GM23248 (cell line): Measurements from ENCODE around the gene IL10RA. TPM values are rescaled to one million over a fixed set of nuclear protein-coding genes. Genes with fewer than 3 reads are reported as not detected.

Experiments used
- DNase-seq: peaks from one replicate; pipeline ENCODE4 v3.0.0-alpha.2; 2015
- H2AFZ ChIP-seq: fragments of 200-600 bp; sonication (generic); 2 replicates; pipeline ENCODE4 v1.6.1; 2016; ENCODE audit warnings: antibody characterized with exemption
- H3F3A ChIP-seq: fragments of 200-600 bp; sonication (generic); 2 replicates; pipeline ENCODE4 v1.6.1; 2016; ENCODE audit warnings: mild to moderate bottlenecking, antibody characterized with exemption, mixed run types; ENCODE audit not compliant: insufficient read depth
- H3K27ac ChIP-seq: fragments of 200-600 bp; sonication (generic); 2 replicates; pipeline ENCODE4 v1.5.1; 2016; ENCODE audit warnings: mild to moderate bottlenecking
- H3K27me3 ChIP-seq: fragments of 200-600 bp; sonication (generic); replicated peaks from 2 replicates; pipeline ENCODE4 v1.6.1; 2016; ENCODE audit warnings: mild to moderate bottlenecking; ENCODE audit not compliant: insufficient read depth
- H3K36me3 ChIP-seq: fragments of 200-600 bp; sonication (generic); 2 replicates; pipeline ENCODE4 v1.6.1; 2016; ENCODE audit warnings: low read depth, mild to moderate bottlenecking
- H3K4me1 ChIP-seq: fragments of 200-600 bp; sonication (generic); 2 replicates; pipeline ENCODE4 v1.6.1; 2016; ENCODE audit warnings: mild to moderate bottlenecking; ENCODE audit not compliant: insufficient read depth
- H3K4me2 ChIP-seq: fragments of 200-600 bp; sonication (generic); one replicate; pipeline ENCODE4 v1.6.1; 2016; ENCODE audit warnings: mild to moderate bottlenecking; ENCODE audit not compliant: unreplicated experiment
- H3K4me3 ChIP-seq: fragments of 200-600 bp; sonication (generic); 2 replicates; pipeline ENCODE4 v1.5.1; 2016; ENCODE audit warnings: mild to moderate bottlenecking
- H3K79me2 ChIP-seq: fragments of 200-600 bp; sonication (generic); 2 replicates; pipeline ENCODE4 v1.6.1; 2016; ENCODE audit warnings: mild to moderate bottlenecking; ENCODE audit not compliant: insufficient read depth
- H3K9ac ChIP-seq: fragments of 200-600 bp; sonication (generic); 2 replicates; pipeline ENCODE4 v1.6.1; 2016; ENCODE audit warnings: mild to moderate bottlenecking
- H3K9me2 ChIP-seq: fragments of 200-600 bp; sonication (generic); 2 replicates; pipeline ENCODE4 v1.6.1; 2016; ENCODE audit warnings: mixed run types, mild to moderate bottlenecking, moderate library complexity; ENCODE audit not compliant: insufficient read depth
- H3K9me3 ChIP-seq: fragments of 200-600 bp; sonication (generic); one replicate; pipeline ENCODE4 v1.6.1; 2017; ENCODE audit warnings: low read depth
- H4K20me1 ChIP-seq: fragments of 200-600 bp; sonication (generic); 2 replicates; pipeline ENCODE4 v1.6.0; 2016; ENCODE audit not compliant: insufficient read depth
- EZH2 ChIP-seq: fragments of 200-600 bp; sonication (generic); IDR thresholded peaks from 2 replicates; pipeline ENCODE4 v1.6.1; 2018; ENCODE audit warnings: antibody characterized with exemption, mild to moderate bottlenecking; ENCODE audit not compliant: insufficient read depth, poor library complexity, severe bottlenecking
- EZH2phosphoT487 ChIP-seq: fragments of 200-600 bp; sonication (generic); IDR thresholded peaks from 2 replicates; pipeline ENCODE4 v1.6.1; 2018; ENCODE audit warnings: antibody characterized with exemption, moderate library complexity, mild to moderate bottlenecking, low read depth; ENCODE audit not compliant: insufficient read depth
- WGBS, 2 experiments: methylation state at CpG; one replicate each; pipeline ENCODE4 v1.1.6; 2015 to 2017; ENCODE audit warnings: low lambda C conversion rate in 2 of 2, low coverage in 1 of 2; ENCODE audit errors: missing lambda C conversion rate in 2 of 2; 5-methylcytosine and 5-hydroxymethylcytosine counted together
- in situ Hi-C: fragments of 300-500 bp; cut with MboI; formaldehyde crosslinking; loops from 2 replicates; pipeline ENCODE4 v1.15.0; 2020
- polyA plus RNA-seq: library from polyadenylated mRNA; unstranded; fragments of >200 nt; fragmentation: Nextera tagmentation; extraction: Ambion mirVana; gene quantifications from 2 replicates; pipeline ENCODE4 v1.2.1, GENCODE V29; 2016
- total RNA-seq: library from RNA; depleted of rRNA; stranded (reverse); fragments of >200 nt; shearing (Covaris generic); gene quantifications from 2 replicates; pipeline ENCODE4 v1.2.3, GENCODE V29; 2014

IL10RA gene
- total and polyA plus RNA-seq, 2 experiments from 2014 or later, result not detected

- H3K79me2 ChIP-seq, result no peaks in the 10 kb centered on the region
- no peak overlapping the region for H2AFZ ChIP-seq
- H3K27me3 ChIP-seq, result 0 out of 2 replicates have a peak, but pooled peaks cover 4% of the 10 kb centered on the region
- TF ChIP-seq EZH2 (no peak), EZH2phosphoT487 (no peak)
- no peaks in the 10 kb centered on the region for H3K4me1 ChIP-seq
- in situ Hi-C loops, result no loop called here
- H3K9ac ChIP-seq, result no peak overlapping the region
- no peak overlapping the region for H3K27ac ChIP-seq
- no peaks in the 10 kb centered on the region for H3K9me2 ChIP-seq
- no peaks in the 10 kb centered on the region for H3F3A ChIP-seq
- H3K4me3 ChIP-seq, result no peak overlapping the region
- no peaks in the 10 kb centered on the region for H3K36me3 ChIP-seq
- 42 to 46% methylated on average over 4 of the region's 4 CpGs for WGBS, 2 experiments
- no peaks in the 10 kb centered on the region for H3K9me3 ChIP-seq
- H4K20me1 ChIP-seq, result no peaks in the 10 kb centered on the region
- no peak for DNase-seq
- no peak overlapping the region for H3K4me2 ChIP-seq
Observed at GRCh38 chr11:118027694-118028093, 41.5 kb downstream of the IL10RA start.

DNA sequence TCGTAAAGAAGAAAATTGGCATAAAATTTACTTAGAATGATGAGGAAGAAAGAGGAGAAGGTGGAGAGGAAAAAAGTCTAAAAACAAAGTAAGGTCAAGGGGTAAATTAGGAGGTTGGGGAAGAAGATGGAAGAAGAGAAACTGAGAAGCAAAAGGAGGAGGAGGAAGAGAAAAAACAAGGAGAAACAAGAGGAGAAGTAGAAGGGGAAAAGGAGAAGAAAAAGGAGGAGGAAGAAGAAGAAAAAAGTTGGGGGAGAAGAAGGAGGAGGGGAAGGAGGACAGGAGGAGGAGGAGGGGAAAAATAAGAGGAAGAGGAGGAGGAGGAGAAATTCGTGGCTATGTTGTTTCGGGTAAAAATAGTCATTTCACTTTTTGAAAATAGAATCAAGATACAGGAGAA is 42.4 kb downstream of the IL10RA start:
- DNase-seq, result no peak
- Histone ChIP-seq H3K27ac (no peak overlapping the region), H4K20me1 (no peaks in the 10 kb centered on the region), H3K9me3 (no peaks in the 10 kb centered on the region), H3K9me2 (no peaks in the 10 kb centered on the region), H3K4me3 (no peak overlapping the region), H3K79me2 (no peaks in the 10 kb centered on the region), H3K4me2 (no peak overlapping the region), H3K4me1 (no peaks in the 10 kb centered on the region), H3K9ac (no peak overlapping the region), H3K36me3 (no peaks in the 10 kb centered on the region), H2AFZ (no peak overlapping the region), H3F3A (no peaks in the 10 kb centered on the region), H3K27me3 (0 out of 2 replicates have a peak, but pooled peaks cover 4% of the 10 kb centered on the region)
- TF ChIP-seq EZH2, result no peak
- TF ChIP-seq EZH2phosphoT487, result no peak
- WGBS, 2 experiments, result 30 to 42% methylated on average over 3 of the region's 3 CpGs
- in situ Hi-C loops, result no loop called here

DNA sequence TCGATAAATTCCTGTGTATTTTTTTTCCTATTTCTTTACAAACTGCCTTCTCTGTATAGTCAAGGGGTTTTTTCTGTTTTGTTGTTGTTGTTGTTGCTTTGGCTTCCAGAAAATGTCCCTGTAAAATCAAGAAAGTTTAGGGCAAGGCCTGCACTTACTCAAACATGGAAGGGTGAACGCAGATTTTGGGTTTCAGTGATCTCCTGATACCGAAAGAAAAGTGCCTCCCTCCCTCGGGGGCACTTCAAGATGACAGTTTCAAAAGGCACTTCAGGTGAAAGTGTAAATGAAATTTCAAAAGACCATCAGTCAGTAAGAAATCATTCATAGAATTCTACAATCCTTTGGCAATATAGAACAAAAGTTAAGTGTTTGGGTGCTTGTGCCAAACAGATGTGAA is 47.2 kb downstream of the IL10RA start:
- DNase-seq, result no peak
- WGBS, 2 experiments, result 27 to 42% methylated on average over 4 of the region's 4 CpGs
- Histone ChIP-seq H3K36me3 (no peaks in the 10 kb centered on the region), H3K9ac (no peak overlapping the region), H3K9me2 (no peaks in the 10 kb centered on the region), H3K4me2 (no peak overlapping the region), H3K79me2 (no peaks in the 10 kb centered on the region), H3K9me3 (no peaks in the 10 kb centered on the region), H3K4me1 (no peaks in the 10 kb centered on the region), H4K20me1 (no peaks in the 10 kb centered on the region), H3F3A (no peaks in the 10 kb centered on the region), H3K4me3 (no peak overlapping the region), H2AFZ (no peak overlapping the region), H3K27ac (no peak overlapping the region), H3K27me3 (peaks cover 4% of the 10 kb centered on the region; the same call in 1 of the 2 replicates)
- in situ Hi-C loops, result no loop called here
- no peak for TF ChIP-seq EZH2phosphoT487
- TF ChIP-seq EZH2, result no peak

DNA sequence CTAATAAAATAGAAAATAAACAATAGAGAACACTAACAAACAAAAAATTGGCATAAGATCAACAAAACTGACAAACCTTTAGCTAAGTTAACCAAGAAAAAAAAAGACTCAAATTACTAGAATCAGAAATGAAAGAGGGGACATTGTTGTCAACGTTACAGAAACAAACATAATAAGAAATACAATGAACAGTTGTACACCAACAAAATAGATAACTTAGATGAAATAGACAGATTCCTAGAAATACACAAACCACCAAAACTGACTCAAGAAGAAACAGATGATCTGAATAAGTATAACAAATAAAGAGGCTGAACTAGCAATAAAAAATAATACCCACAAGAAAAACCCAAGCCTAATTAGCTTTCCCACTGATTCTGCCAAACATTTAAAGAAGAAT is 55.9 kb downstream of the IL10RA start:
- Histone ChIP-seq H3K27me3 (peaks cover 15% of the 10 kb centered on the region), H3K4me1 (no peaks in the 10 kb centered on the region), H3K4me2 (no peak overlapping the region), H3K9ac (no peak overlapping the region), H4K20me1 (no peaks in the 10 kb centered on the region), H3K27ac (no peak overlapping the region), H3K79me2 (no peaks in the 10 kb centered on the region), H2AFZ (no peak overlapping the region), H3K4me3 (no peak overlapping the region), H3K9me3 (no peaks in the 10 kb centered on the region), H3K36me3 (no peaks in the 10 kb centered on the region), H3F3A (no peaks in the 10 kb centered on the region), H3K9me2 (no peaks in the 10 kb centered on the region)
- no peak for DNase-seq
- no peak for TF ChIP-seq EZH2
- TF ChIP-seq EZH2phosphoT487, result no peak
- WGBS, 2 experiments, result 11 to 38% methylated on average over 1 of the region's 1 CpG
- in situ Hi-C loops, result no loop called here

DNA sequence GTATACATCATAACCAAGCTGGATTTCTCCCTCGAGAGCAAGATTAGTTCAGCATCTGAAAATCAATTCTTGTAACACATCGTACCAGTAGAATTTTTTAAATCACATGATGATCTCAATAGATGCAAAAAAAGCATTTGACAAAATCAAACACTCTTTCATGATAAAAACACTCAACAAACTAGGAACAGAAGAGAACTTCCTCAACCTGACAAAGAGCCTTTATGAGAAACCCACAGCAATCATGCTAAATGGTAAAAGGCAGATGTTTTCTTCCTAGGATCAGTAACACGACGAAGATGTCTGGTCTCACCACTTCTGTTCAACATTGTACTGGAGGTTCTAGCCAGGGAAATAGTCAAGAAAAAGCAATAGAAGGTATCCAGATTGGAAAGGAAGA is 56.6 kb downstream of the IL10RA start:
- Histone ChIP-seq H3K36me3 (no peaks in the 10 kb centered on the region), H4K20me1 (no peaks in the 10 kb centered on the region), H3K79me2 (no peaks in the 10 kb centered on the region), H3F3A (no peaks in the 10 kb centered on the region), H3K27ac (no peak overlapping the region), H3K9ac (no peak overlapping the region), H3K9me3 (no peaks in the 10 kb centered on the region), H3K4me1 (no peaks in the 10 kb centered on the region), H3K9me2 (no peaks in the 10 kb centered on the region), H3K4me3 (no peak overlapping the region), H3K27me3 (peaks cover 18% of the 10 kb centered on the region), H3K4me2 (no peak overlapping the region), H2AFZ (no peak overlapping the region)
- in situ Hi-C loops, result no loop called here
- TF ChIP-seq EZH2 (no peak), EZH2phosphoT487 (no peak)
- WGBS, 2 experiments, result 8 to 12% methylated on average over 4 of the region's 4 CpGs
- DNase-seq, result no peak
